22Rv1 (cell line): ENCODE measurements around the gene IL20RA.

ENCODE experiments used
- CTCF ChIP-seq: fragments of 450-650 bp; IDR thresholded peaks from 2 replicates; pipeline ENCODE4 v1.5.1; 2017; ENCODE audit warnings: mild to moderate bottlenecking
- ZFX ChIP-seq: fragments of 450-650 bp; IDR thresholded peaks from 2 replicates; pipeline ENCODE4 v1.6.1; 2017; ENCODE audit warnings: antibody characterized with exemption, borderline replicate concordance

- peak; percentile 71 for TF ChIP-seq CTCF
- TF ChIP-seq ZFX = no peak
Observed at GRCh38 chr6:137013738-137014602, 30.8 kb downstream of the IL20RA start.
